Pons (tissue), 1 donor: Measurements from ENCODE around the gene APLP2.
"Not testable (repeated sequence)": the region's sequence is repeated elsewhere in the genome, so short reads cannot be mapped to it uniquely, and the experiment has no call there.

Experiments used
- DNase-seq: peaks from one replicate; pipeline ENCODE4 v3.0.0-alpha.2; 2016; ENCODE audit warnings: low spot score

APLP2 gene

DNA sequence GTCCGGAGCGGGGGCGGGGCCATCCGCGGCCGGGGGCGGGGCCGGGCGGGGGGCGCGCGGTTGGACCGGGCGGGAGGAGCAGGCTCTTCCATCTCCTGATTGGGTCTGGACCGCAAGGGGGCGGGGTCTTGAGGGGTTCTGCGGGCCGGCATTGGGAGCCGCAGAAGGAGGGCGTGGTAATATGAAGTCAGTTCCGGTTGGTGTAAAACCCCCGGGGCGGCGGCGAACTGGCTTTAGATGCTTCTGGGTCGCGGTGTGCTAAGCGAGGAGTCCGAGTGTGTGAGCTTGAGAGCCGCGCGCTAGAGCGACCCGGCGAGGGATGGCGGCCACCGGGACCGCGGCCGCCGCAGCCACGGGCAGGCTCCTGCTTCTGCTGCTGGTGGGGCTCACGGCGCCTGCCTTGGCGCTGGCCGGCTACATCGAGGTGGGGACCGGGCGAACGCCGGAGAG lies at the start of gene APLP2:
APLP2 (plus strand) TSS at position 236 of the 450 bp plus-strand sequence; CDS start at position 320, 84 bp downstream.
- peak; percentile 98 for DNase-seq

DNA sequence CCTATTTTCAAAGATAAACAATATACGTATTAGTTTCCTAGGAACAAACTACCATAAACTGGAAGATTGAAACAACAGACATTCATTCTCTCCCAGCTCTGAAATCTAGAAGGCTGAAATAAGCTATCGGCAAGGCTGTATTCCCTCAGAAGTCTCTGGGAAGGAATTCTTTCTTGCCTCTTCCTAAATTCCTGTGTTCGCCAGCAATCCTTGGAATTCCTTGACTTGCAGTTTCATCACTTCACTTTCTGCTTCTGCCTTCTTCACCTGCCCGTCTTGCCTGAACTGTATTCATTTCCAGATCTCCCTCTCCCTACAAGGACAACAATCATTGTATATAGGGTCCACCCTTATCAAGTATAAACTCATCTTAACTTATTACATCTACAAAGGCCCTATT lies 49.4 kb upstream of the APLP2 start:
- DNase-seq = no peak

DNA sequence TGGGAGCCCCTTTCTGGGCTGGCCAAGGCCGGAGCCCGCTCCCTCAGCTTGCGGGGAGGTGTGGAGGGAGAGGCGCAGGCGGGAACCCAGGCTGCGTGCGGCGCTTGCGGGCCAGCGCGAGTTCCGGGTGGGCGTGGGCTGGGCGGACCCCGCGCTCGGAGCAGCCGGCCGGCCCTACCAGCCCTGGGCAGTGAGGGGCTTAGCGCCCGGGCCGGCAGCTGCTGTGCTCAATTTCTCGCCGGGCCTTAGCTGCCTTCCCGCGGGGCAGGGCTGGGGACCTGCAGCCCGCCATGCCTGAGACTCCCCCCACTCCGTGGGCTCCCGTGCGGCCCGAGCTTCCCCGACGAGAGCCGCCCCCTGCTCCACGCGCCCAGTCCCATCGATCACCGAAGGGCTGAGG lies 48.1 kb upstream of the APLP2 start:
- DNase-seq = not testable (repeated sequence)

DNA sequence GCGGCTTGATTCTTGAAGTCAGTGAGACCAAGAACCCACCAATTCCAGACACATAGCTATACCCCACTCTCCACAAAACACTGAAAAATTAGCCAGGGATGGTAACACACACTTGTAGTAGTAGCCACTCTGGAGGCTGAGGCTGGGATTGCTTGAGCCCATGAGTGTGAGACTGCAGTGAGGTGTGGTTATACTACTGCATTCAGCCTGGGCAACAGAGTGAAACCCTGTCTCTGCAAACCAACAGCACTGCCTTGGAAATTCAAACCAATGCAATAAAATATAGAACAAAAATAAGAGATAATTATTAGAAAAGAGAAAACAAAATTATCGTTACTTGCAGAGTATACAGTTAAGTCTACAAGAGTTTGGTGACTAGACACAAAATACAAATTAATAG lies 46.9 kb upstream of the APLP2 start:
- no peak for DNase-seq

DNA sequence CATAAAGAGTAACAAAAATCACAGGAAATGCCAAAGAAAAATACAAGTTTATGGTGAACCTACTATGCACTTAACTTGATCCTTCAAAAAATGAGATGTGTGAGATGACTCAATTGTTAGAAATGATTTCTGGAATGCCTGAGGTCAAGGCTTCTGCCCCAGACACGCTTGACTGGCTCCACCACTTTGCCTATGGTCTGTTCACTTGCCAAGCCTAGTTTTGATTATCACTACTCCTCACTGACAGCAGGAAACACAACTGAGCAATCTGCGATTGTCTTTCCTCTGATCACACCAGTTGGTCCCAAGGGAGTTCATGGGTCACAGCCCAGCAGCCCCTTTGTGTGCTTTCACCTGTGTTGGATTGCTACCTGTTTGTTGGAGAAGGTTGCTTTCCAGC lies 46.5 kb upstream of the APLP2 start:
- DNase-seq = no peak

DNA sequence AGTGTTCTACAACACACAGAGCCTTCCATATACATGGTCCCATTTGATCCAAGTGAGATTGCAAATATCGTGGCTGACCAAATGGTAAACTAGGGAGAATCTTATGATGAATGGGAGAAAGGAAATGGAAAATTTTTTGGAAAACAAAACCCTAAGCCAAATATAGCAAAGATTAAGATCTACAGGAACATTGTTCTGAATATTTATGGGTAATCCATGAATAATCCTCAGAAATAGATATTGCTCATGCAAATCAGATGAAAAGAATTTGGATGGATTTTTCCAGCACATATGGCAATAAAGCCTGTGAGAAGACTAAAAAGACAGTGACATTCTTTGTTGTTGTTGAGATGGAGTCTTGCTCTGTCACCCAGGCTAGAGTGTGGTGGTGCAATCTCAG lies 45.3 kb upstream of the APLP2 start:
- DNase-seq = no peak

DNA sequence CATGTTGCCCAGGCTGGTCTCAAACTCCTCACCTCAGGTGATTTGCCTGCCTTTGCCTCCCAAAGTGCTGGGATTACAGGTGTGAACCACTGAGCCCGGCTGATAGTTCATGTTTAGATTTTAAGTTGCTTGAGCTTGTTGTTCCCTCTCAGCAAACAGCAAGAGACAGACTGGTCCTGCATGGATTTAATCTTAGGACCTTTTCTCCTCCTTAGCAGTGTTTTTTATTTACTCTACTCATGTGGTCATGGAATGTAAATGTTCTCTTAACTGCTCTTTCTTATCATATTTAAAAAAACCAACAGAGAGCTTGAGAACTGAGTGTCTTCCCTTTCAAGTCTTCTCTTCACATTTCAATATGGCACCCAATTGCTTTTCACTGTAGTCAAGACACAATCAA lies 44.3 kb upstream of the APLP2 start:
- no peak for DNase-seq

DNA sequence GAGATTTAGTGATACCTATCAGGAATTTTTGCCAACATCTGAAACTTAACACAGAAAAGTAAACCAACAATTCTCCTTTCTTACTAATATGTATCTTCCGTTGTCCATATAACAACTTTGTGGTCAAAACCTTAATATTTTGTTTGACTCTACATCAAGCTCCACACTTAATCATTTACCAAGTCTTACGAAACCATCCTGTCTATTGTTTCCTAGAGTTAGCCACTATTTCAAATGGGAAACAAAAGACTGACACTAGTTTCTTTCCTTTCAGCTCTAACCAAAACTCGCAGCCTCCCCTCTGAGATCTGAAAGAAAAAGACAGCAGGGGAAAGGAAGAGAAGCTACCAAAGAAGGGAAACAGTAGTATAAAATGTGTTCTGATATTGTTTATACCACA lies 40.6 kb upstream of the APLP2 start:
- no peak for DNase-seq

DNA sequence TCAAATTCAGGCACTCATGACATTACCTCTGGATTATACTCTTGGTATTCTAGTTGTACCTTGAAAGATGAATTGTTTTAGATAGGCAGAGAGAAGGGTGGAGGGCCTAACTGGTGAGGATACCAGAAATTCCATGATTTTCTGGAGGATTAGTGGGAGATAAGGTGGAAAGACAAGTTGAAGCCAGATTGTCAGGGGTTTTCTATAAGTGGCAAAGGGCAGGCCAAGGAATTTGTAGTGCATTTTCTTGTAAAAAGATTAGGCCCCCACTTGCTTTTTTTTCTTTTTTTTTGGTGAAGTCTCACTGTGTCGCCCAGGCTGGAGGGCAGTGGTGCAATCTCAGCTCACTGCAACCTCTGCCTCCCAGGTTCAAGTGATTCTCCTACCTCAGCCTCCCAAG lies 38.6 kb upstream of the APLP2 start:
- DNase-seq = no peak

DNA sequence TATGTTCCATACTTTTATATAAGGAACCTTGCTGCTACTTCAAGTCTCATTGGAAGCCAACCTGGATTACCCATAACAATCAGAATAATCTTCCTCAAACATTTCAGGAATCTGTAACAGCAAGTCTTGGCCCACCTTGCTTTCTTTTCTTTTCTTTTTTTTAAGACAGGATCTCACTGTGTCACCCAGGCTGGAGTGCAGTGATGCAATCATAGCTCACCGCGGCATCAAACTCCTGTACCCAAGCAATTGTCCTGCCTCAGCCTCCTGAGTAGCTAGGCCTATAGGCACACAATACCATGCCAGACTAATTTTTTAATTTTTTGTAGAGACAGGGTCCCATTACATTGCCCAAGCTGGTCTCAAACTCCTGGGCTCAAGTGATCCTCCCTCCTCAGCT lies 37.7 kb upstream of the APLP2 start:
- DNase-seq = no peak

DNA sequence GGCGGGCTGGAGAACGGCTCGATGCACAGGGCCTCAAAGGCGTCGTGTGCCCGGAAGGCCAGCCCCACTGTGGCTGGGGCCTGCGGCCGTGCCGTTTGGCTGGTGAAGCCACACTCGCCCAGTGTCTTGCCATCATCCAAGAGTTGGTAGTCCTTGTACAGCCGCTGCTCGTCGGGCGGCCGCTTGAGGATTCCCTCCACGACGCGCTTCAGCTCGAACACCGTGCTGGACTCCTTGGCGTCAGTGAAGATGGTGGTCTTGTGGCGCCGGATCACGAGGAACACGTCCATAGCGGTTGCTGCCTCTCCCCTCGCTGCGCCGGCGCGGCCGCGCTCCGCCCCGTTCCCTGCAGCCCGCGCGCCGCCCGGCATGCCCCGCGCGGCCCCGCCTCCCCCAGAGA lies 36.8 kb upstream of the APLP2 start:
- DNase-seq = no peak

DNA sequence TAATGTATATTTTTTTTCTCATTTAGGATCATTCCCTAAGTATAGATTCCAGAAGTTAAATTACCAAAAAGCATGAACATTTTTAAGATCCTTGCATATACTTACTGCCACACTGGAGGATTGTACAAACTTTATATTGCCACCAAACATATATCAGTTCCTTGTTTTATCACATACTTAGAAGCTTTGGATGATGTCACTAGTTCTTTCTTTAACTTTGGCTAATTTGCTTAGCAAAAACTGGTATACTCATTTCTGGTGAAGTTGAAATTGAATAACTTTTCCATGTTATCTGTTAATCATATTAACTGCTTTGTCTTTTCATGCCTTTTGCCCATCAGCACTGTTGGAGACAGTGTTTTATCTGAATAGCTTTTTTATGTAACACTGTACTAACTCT lies 35.5 kb upstream of the APLP2 start:
- DNase-seq = no peak

DNA sequence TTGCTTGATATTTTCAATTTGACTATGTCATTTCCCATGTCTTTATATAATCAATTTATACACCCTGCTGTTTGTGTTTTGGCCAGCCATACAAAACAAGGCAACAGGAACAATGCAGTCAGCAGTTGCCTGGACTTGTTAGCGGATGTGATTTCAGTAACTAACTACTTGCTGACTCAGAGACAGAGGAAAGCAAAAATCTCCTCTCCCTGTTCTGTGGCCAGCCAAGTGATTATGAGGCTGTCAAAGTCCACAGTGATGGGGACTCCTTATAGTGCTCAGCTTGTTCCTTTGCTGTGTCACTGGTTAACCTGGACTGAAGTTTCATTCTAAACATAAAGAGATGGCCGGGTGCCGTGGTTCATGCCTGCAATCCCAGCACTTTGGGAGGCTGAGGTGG lies 32.6 kb upstream of the APLP2 start:
- DNase-seq = no peak

DNA sequence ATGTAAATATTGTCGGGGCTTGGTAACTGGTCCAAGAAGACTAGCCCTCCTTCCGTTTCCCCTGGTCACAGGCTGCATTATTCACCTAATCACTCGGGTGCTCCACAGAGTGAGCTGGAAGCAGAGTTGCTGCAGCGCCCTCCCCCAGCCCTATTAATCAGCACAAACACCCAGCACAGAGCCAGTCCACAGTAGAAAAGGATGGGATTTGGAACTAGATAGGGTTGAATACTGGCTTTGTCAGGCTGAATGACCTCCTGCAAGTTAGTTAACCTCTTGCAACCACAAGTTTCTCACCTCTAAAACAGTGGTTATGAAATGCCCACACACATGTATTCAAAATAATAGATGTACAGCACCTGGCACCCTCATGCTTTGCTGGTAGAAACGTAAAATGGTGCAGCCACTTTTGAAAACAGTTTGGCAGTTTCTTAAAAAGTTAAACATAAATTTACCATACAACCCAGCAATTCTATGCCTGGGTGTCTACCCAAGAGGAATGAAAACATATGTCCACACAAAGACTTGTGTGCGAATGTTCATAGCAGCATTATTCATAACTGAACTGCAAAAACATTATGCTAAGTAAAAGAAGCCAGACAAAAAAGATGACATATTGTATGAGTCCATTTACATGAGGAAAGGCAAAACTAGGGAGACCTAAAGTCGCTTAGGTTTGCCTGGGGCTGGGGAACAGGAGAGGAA lies 31.7 kb upstream of the APLP2 start:
- DNase-seq = no peak

DNA sequence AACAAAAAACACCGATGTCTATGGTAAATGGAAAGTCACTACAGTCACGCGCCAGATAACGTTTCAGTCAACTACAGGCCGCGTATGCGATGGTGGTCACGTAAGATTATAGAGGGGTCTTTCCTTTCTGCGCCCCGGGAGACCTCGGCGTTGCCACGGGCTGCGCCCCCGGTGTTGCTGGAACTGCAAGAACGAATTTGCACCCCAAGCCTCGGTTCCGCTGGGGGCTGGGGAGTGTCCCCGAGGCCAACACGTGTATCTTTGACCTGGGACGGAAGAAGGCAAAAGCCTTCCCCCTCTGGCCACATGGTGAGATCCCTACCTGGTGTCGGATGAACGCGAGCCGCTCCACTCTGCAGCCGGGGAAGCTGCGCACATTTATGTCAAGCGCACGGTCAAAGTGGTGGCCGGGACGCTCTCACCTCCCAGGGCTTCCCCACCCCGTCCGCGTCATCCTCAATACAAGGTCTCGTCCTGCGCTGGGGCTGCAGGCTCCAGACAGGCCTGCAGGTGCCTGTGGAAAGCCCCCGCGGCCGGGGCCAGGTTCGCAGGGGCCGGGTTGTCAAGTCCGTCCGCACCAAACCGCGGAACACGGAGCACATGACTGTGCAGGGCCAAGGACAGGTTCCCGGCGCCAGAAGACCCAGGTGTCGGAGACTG lies 29.3 kb upstream of the APLP2 start:
- DNase-seq = no peak

DNA sequence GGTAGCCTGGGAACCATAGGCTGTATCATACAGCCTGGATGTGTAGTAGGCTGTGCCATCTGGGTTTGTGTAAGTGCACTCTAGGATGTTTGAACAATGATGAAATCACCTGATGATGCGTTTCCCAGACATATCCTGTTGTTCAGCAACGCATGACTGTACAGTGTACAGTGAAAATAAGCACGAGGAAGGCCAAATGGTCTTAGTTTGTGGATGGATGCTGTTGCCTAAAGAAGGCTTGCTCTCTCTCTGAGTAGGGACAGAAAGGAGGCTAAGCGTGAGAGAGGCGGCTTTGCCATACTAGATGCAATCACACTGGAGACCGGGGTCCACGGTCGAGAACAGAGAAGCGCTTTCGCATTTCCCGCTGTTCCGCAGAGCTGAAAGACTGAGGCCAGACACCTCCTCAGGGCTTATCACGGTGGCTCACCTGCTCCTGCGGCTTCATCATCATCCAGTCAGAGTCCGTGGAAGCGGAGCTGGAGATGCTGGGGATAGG lies 27.6 kb upstream of the APLP2 start:
- DNase-seq = no peak

DNA sequence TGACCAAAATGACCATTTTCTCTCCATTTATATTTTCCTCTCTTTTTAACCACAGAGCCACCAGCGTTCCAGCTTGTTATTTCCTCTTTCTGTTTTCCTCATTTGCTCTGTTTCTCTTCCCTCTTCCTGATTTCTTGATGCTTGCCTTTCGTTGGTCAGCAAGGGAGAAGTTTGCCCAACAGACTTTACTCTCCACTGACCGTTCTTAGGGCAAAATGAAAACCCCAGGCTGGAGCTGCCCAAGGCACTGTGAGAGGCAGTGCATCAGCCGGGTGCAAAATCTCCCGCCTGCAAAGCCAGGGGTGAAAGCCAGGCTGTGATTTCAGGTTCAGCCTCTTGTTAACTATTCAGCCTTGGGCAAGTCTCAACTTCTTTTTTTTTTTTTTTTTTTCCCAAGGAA lies 26.1 kb upstream of the APLP2 start:
- peak; percentile 69 for DNase-seq

DNA sequence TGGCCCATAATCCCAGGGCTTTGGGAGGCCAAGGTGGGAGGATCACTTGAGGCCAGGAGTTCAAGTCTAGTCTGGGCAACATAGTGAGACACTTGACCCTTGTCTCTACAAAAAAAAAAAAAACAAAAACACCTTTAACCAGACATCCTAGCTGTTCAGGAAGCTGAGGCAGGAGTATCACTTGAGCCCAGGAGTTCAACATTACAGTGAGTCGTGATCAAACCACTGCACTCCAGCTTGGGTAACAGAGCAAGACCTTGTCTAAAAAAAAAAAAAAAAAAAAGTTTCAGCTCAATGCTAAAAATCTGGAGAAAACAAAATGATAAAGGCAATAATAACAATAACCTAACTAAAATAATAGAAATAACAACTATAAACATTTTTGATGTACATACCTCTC lies 22.6 kb upstream of the APLP2 start:
- no peak for DNase-seq

DNA sequence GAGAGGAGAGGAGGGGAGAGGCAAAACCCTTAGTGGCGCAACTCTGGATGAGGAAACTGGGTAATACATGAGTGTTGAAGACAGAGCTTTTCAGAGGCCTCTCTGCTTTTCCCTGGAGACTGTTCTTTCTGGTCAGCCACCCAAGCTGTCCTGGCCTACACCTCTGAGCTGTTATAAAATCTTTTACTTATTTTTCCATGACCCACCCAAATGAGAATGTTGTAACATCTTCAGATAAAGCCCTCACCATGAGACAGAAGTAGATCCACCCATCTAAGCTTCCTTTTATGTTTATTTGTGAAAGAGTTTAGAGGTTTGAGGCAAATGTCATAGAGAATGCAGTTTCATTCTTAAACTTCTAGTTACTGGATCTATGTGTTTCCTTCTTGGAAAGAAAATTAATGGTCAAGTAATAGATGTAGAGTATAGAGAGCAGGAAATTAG lies 20.3 kb upstream of the APLP2 start:
- no peak for DNase-seq

DNA sequence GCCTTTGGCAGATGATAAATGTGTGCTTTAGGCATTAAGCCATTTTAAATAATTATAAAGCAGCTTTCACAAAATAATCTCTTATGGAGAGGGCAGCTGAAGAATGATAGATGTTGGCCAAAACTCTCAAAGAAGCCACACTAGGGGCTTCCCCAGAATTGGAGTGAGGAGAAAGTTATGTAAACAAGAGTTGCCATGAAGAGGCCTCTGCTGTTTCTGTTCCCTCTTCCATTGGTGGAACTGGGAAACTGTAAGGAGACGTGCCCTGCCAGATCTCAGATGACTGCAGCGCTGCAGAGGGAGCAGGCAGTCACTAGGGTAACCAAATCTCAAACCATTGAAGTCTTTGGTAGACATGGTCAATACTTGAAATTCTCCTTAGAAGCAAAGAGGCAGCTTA lies 19.4 kb upstream of the APLP2 start:
- peak; percentile 37 for DNase-seq

DNA sequence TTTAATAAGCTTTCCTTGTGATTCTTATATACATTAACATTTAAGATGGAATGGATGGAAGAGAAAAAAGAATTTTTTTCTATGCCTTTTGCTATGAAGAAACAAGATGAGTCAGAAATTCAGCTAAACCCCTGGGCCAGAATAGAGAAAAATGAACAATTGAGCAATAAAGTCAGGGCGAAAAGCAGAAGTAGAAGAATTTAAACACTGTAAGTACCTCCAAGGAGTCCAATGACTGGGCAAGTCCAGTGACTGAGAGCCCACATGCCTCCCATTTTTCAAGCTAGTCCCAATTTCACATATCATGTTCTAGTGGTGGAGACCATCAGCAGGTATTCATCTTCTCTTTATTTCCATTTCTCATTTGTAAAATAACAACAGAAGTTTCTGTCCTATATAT lies 18.6 kb upstream of the APLP2 start:
- peak; percentile 28 for DNase-seq

DNA sequence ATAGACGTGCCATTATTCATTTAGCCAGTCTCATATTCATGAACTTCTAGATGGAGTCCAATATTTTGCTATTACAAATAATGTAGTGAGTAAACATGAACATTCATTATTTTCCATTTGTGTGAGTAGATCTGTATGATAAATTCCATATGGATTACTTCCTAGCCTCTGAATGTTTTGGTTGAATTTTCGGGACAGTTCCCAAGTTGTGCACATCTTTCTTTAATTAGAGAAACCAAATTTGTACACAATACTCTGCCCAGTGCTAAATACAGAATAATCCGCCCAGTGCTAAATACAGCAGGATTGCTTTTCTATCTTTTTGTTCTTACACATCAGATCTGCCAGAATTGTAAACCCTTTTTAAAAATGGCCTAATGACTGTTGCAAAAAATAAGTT lies 17.1 kb upstream of the APLP2 start:
- no peak for DNase-seq

DNA sequence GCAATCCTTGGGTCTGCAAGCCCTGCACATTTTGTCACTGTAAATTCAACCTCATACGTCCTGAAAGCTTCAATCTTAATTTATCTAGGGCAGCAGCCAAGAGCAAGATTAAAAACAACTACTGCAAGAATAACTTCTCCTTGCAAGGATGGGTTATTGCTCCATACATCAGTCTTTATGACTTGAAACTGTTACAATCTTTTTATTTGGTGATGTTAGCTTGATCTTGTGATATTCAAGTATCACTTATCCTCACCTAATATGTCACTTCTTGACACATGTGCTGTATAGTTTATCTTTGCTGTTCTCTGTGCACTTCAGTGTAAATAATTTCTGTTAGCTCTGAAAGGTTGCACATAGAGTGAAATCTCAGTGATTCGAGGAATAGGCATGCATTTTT lies 14.7 kb upstream of the APLP2 start:
- no peak for DNase-seq

DNA sequence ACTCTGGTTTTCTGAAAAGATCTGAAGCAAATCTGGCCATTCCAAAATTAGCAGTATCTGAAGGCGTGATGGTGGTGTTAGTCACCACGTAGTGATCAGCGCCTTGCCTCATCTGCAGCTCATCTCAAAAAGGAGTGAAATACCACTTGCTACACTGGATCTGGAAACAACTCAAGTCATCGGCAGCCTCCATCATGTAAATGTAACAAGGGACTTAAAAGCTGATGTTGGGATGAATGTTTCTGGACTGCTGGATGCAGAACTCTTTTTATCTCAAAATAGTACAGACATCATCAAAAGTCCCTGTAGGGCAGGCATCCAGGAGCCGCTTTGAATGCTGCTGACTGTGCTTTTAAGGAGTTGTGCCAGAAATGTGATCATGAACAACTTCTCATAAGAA lies 14.1 kb upstream of the APLP2 start:
- DNase-seq = no peak
